ENCODE measurements around the gene GLYAT.

GRCh38 chr11:58770166-58770565, 38.4 kb upstream of the GLYAT start:
- TF ChIP-seq CTCF (IDR thresholded peaks at IDR 0.05; ENCODE audit: low read depth, low read length, poor library complexity, severe bottlenecking) (no peak), EZH2phosphoT487 (IDR thresholded peaks at IDR 0.05; ENCODE audit: borderline replicate concordance, low read length) (no peak)

All from DOHH2 (cell line).